GM23338 (cell line): Measurements from ENCODE around the gene GPR26. TPM values are rescaled to one million over a fixed set of nuclear protein-coding genes. Genes with fewer than 3 reads are reported as not detected.

Experiments
- ATAC-seq: fragments of 200-7000 bp; cut with Tn5 transposase; 3 replicates; pipeline ENCODE4 v1.9.1; 2020
- DNase-seq: peaks from one replicate; pipeline ENCODE4 v3.0.0-alpha.2; 2015; ENCODE audit warnings: low spot score
- H2AFZ ChIP-seq: fragments of 200-600 bp; sonication (generic); 2 replicates; pipeline ENCODE4 v1.8.0; 2016; ENCODE audit warnings: antibody characterized with exemption, mild to moderate bottlenecking, moderate library complexity
- H3F3A ChIP-seq: fragments of 200-600 bp; sonication (generic); replicated peaks from 2 replicates; pipeline ENCODE4 v1.8.0; 2017; ENCODE audit warnings: antibody characterized with exemption, mixed run types, low read depth
- H3K27ac ChIP-seq: fragments of 200-600 bp; sonication (generic); 2 replicates; pipeline ENCODE4 v1.6.1; 2016; ENCODE audit warnings: low read depth
- H3K27me3 ChIP-seq: fragments of 200-600 bp; sonication (generic); 2 replicates; pipeline ENCODE4 v1.8.0; 2016; ENCODE audit warnings: mild to moderate bottlenecking, mixed run types, moderate library complexity; ENCODE audit not compliant: insufficient read depth
- H3K36me3 ChIP-seq: fragments of 200-600 bp; sonication (generic); 2 replicates; pipeline ENCODE4 v1.8.0; 2016; ENCODE audit warnings: mild to moderate bottlenecking; ENCODE audit not compliant: insufficient read depth
- H3K4me1 ChIP-seq: fragments of 200-600 bp; sonication (generic); 2 replicates; pipeline ENCODE4 v1.8.0; 2016; ENCODE audit warnings: mild to moderate bottlenecking, moderate library complexity; ENCODE audit not compliant: insufficient read depth
- H3K4me2 ChIP-seq: fragments of 200-600 bp; sonication (generic); 2 replicates; pipeline ENCODE4 v1.7.1; 2017; ENCODE audit warnings: mixed run types
- H3K4me3 ChIP-seq: fragments of 200-600 bp; sonication (generic); 2 replicates; pipeline ENCODE4 v1.6.1; 2016; ENCODE audit warnings: mixed run types
- H3K79me2 ChIP-seq: fragments of 200-600 bp; sonication (generic); replicated peaks from 2 replicates; pipeline ENCODE4 v1.8.0; 2017; ENCODE audit warnings: mild to moderate bottlenecking; ENCODE audit not compliant: insufficient read depth
- H3K9me2 ChIP-seq: fragments of 200-600 bp; sonication (generic); 2 replicates; pipeline ENCODE4 v1.8.0; 2017; ENCODE audit not compliant: insufficient read depth
- H4K20me1 ChIP-seq: fragments of 200-600 bp; sonication (generic); replicated peaks from 2 replicates; pipeline ENCODE4 v1.8.0; 2017; ENCODE audit warnings: mild to moderate bottlenecking; ENCODE audit not compliant: insufficient read depth
- H3K27ac Mint-ChIP-seq: 2 replicates; pipeline ENCODE4 v1.8.0; 2020; ENCODE audit warnings: inconsistent platforms, mild to moderate bottlenecking, moderate library complexity, mixed read lengths
- H3K27me3 Mint-ChIP-seq: 3 replicates; pipeline ENCODE4 v1.8.0; 2022; ENCODE audit warnings: low read depth, mild to moderate bottlenecking, moderate library complexity, mixed read lengths, inconsistent platforms; ENCODE audit not compliant: insufficient read depth, poor library complexity
- H3K36me3 Mint-ChIP-seq: 3 replicates; pipeline ENCODE4 v1.8.0; 2021; ENCODE audit warnings: low read depth, mild to moderate bottlenecking, inconsistent platforms, moderate library complexity, mixed read lengths
- H3K4me1 Mint-ChIP-seq: 3 replicates; pipeline ENCODE4 v1.8.0; 2020; ENCODE audit warnings: mild to moderate bottlenecking, inconsistent platforms, mixed read lengths
- H3K4me3 Mint-ChIP-seq: 3 replicates; pipeline ENCODE4 v1.8.0; 2021; ENCODE audit warnings: moderate library complexity, mild to moderate bottlenecking, inconsistent platforms, mixed read lengths
- H3K9me3 Mint-ChIP-seq: 3 replicates; pipeline ENCODE4 v1.8.0; 2020; ENCODE audit warnings: moderate library complexity, mild to moderate bottlenecking, inconsistent platforms, mixed read lengths
- CREB1 ChIP-seq: fragments of 250-450 bp; sonication (Bioruptor Pico); IDR thresholded peaks from 2 replicates; pipeline ENCODE4 v1.5.0; 2020; ENCODE audit warnings: low read depth, mild to moderate bottlenecking, moderate library complexity
- CTCF ChIP-seq, 2 experiments: fragments of 200-600 bp in 1 of 2; sonication (generic) in 1 of 2; conservative IDR thresholded peaks; 2 replicates each; pipeline versions ENCODE4 v1.5.1 to v1.6.1; 2016 to 2017; ENCODE audit warnings: antibody characterized with exemption in 2 of 2, low read depth in 2 of 2, mild to moderate bottlenecking in 2 of 2, moderate library complexity in 1 of 2
- ETS1 ChIP-seq: IDR thresholded peaks from 2 replicates; pipeline ENCODE4 v1.6.1; 2016; ENCODE audit warnings: antibody characterized with exemption
- EZH2 ChIP-seq: fragments of 200-600 bp; sonication (generic); IDR thresholded peaks from one replicate; pipeline ENCODE4 v1.8.0; 2017; ENCODE audit warnings: antibody characterized with exemption, mild to moderate bottlenecking, low read depth; ENCODE audit not compliant: unreplicated experiment
- EZH2phosphoT487 ChIP-seq: fragments of 200-600 bp; sonication (generic); IDR thresholded peaks from one replicate; pipeline ENCODE4 v1.8.1; 2018; ENCODE audit warnings: antibody characterized with exemption; ENCODE audit not compliant: unreplicated experiment
- JUNB ChIP-seq: IDR thresholded peaks from one replicate; pipeline ENCODE4 v1.6.1; 2016; ENCODE audit warnings: antibody characterized with exemption; ENCODE audit not compliant: unreplicated experiment
- NANOG ChIP-seq: IDR thresholded peaks from 2 replicates; pipeline ENCODE4 v1.6.1; 2016; ENCODE audit warnings: antibody characterized with exemption, borderline replicate concordance
- POLR2AphosphoS5 ChIP-seq: IDR thresholded peaks from 2 replicates; pipeline ENCODE4 v1.6.1; 2016; ENCODE audit warnings: antibody characterized with exemption, low read depth
- REST ChIP-seq: IDR thresholded peaks from one replicate; pipeline ENCODE4 v1.6.1; 2018; ENCODE audit warnings: antibody characterized with exemption; ENCODE audit not compliant: unreplicated experiment
- STAT1 ChIP-seq: IDR thresholded peaks from one replicate; pipeline ENCODE4 v1.6.1; 2016; ENCODE audit warnings: antibody characterized with exemption; ENCODE audit not compliant: unreplicated experiment
- ZNF114 ChIP-seq: fragments of 250-450 bp; sonication (Bioruptor Pico); IDR thresholded peaks from 2 replicates; pipeline ENCODE4 v1.5.0; 2020; ENCODE audit warnings: mild to moderate bottlenecking, moderate library complexity
- ZNF331 ChIP-seq: fragments of 250-450 bp; sonication (Bioruptor Pico); IDR thresholded peaks from 2 replicates; pipeline ENCODE4 v1.5.0; 2020; ENCODE audit warnings: low read depth, mild to moderate bottlenecking, moderate library complexity
- ZNF462 ChIP-seq: fragments of 250-450 bp; sonication (Bioruptor Pico); IDR thresholded peaks from 2 replicates; pipeline ENCODE4 v1.5.0; 2020; ENCODE audit warnings: mild to moderate bottlenecking, moderate library complexity
- polyA plus RNA-seq: library from polyadenylated mRNA; unstranded; fragments of >200 nt; fragmentation: Nextera tagmentation; extraction: Ambion mirVana; gene quantifications from 2 replicates; pipeline ENCODE4 v1.2.1, GENCODE V29; 2016
- total RNA-seq: library from RNA; depleted of rRNA; stranded (reverse); fragments of >200 nt; shearing (Covaris generic); gene quantifications from 2 replicates; pipeline ENCODE4 v1.2.3, GENCODE V29; 2014

Gene GPR26
- total and polyA plus RNA-seq, 2 experiments from 2014 or later: 0.06 to 0.07 TPM

- H3K36me3 ChIP-seq: no peaks in the 10 kb centered on the region
- Mint-ChIP-seq H3K27me3 (peaks cover 7% of the 10 kb centered on the region), H3K27ac (no peak overlapping the region), H3K4me1 (peaks cover 8% of the 10 kb centered on the region), H3K36me3 (no peaks in the 10 kb centered on the region), H3K4me3 (no peak overlapping the region), H3K9me3 (no peaks in the 10 kb centered on the region)
- H3F3A ChIP-seq: no peaks in the 10 kb centered on the region
- DNase-seq (no peak), ATAC-seq (no peak)
- no peak for TF ChIP-seq CREB1 (CRISPR knock-in tag)
- TF ChIP-seq EZH2phosphoT487: no peak
- TF ChIP-seq REST: no peak
- no peak for TF ChIP-seq POLR2AphosphoS5
- no peak for TF ChIP-seq NANOG
- TF ChIP-seq ZNF114 (CRISPR knock-in tag): no peak
- no peak for TF ChIP-seq ZNF331 (CRISPR knock-in tag)
- TF ChIP-seq CTCF (conservative IDR thresholded peaks at IDR 0.05; ENCODE audit: low read depth in 2 of 2): no peak
- TF ChIP-seq ZNF462 (CRISPR knock-in tag): no peak
- no peak for TF ChIP-seq JUNB
- TF ChIP-seq ETS1: no peak
- no peak for TF ChIP-seq EZH2
- TF ChIP-seq STAT1: no peak
- H3K4me1 ChIP-seq: no peaks in the 10 kb centered on the region
- H3K4me3 ChIP-seq: no peak overlapping the region
- no peaks in the 10 kb centered on the region for H4K20me1 ChIP-seq
- H3K4me2 ChIP-seq: no peak overlapping the region
- no peak overlapping the region for H3K27ac ChIP-seq
- no peak overlapping the region for H2AFZ ChIP-seq
- H3K79me2 ChIP-seq: no peaks in the 10 kb centered on the region
- H3K9me2 ChIP-seq: no peaks in the 10 kb centered on the region
- no peaks in the 10 kb centered on the region for H3K27me3 ChIP-seq
Measured at GRCh38 chr10:123675811-123676210, 9.7 kb downstream of the GPR26 start.
